PC-3 (cell line): ENCODE measurements around the gene WDR27.

Source experiments
- CTCF ChIP-seq: fragments of 300-600 bp; sonication (generic); conservative IDR thresholded peaks from 2 replicates; pipeline ENCODE4 v1.5.1; 2017; ENCODE audit warnings: antibody characterized with exemption, low read depth, mild to moderate bottlenecking, low read length
- EZH2 ChIP-seq: fragments of 300-600 bp; sonication (generic); IDR thresholded peaks from one replicate; pipeline ENCODE4 v1.6.1; 2017; ENCODE audit warnings: antibody characterized with exemption, mild to moderate bottlenecking, low read length; ENCODE audit not compliant: unreplicated experiment
- EZH2phosphoT487 ChIP-seq: fragments of 300-600 bp; sonication (generic); IDR thresholded peaks from 2 replicates; pipeline ENCODE4 v1.6.1; 2018; ENCODE audit warnings: mild to moderate bottlenecking, antibody characterized with exemption, low read length, borderline replicate concordance

- TF ChIP-seq CTCF (no peak), EZH2phosphoT487 (no peak), EZH2 (no peak)
Measured at GRCh38 chr6:169650241-169650958, 51.4 kb downstream of the WDR27 start.
